Measurements from ENCODE around the gene ABT1. TPM values are rescaled to one million over a fixed set of nuclear protein-coding genes. Genes with fewer than 3 reads are reported as not detected.

The ABT1 gene
- polyA plus RNA-seq, 3 donors = 13.6 to 17.3 (median 14.8) TPM

GRCh38 chr6:26629359-26629758 lies 32.6 kb downstream of the ABT1 start:
- DNase-seq (ENCODE audit: extremely low read depth in 1 of 11, low read depth in 9 of 11, low spot score in 4 of 11) = no peak

GRCh38 chr6:26640806-26641205 lies 44.1 kb downstream of the ABT1 start:
- no peak for DNase-seq (ENCODE audit: extremely low read depth in 1 of 11, low read depth in 9 of 11, low spot score in 4 of 11)

- no peak for DNase-seq (ENCODE audit: extremely low read depth in 1 of 11, low read depth in 9 of 11, low spot score in 4 of 11)
These were observed 49.3 kb downstream of the ABT1 start for GRCh38 chr6:26646074-26646473.

Other genes with a start within 250 kb of the ABT1 start
- 10 to 100 TPM in 2 of 3 donors, 1 to 10 TPM in 1; 8.8 to 21.1 (median 12.8) TPM for gene BTN3A2, start 231.8 kb upstream of the ABT1 start, polyA plus RNA-seq (ENCODE audit: insufficient read length in 3 of 3)
- gene BTN2A2, start 213.8 kb upstream of the ABT1 start, polyA plus RNA-seq (ENCODE audit: insufficient read length in 3 of 3) = 10 to 100 TPM; 12.5 to 16.6 (median 14.0) TPM
- 10 to 100 TPM; 20.2 to 32.0 (median 28.3) TPM for gene BTN3A1, start 194.7 kb upstream of the ABT1 start, polyA plus RNA-seq (ENCODE audit: insufficient read length in 3 of 3)
- 10 to 100 TPM; 13.8 to 25.5 (median 15.0) TPM for gene BTN3A3, start 156.4 kb upstream of the ABT1 start, polyA plus RNA-seq (ENCODE audit: insufficient read length in 3 of 3)
- 10 to 100 TPM; 27.5 to 35.5 (median 30.5) TPM for gene BTN2A1, start 139.0 kb upstream of the ABT1 start, polyA plus RNA-seq (ENCODE audit: insufficient read length in 3 of 3)
- under 1 TPM; 0.14 to 0.23 (median 0.17) TPM for gene BTN1A1, start 96.7 kb upstream of the ABT1 start, polyA plus RNA-seq (ENCODE audit: insufficient read length in 3 of 3)
- 10 to 100 TPM; 87.1 to 92.7 (median 90.6) TPM for gene HMGN4, start 58.6 kb upstream of the ABT1 start, polyA plus RNA-seq (ENCODE audit: insufficient read length in 3 of 3)
- gene ZNF322, start 62.8 kb downstream of the ABT1 start, polyA plus RNA-seq (ENCODE audit: insufficient read length in 3 of 3) = 10 to 100 TPM; 37.2 to 44.6 (median 37.9) TPM

All from renal cortex interstitium (tissue), 11 donors.